Mesendoderm (in vitro differentiated cells): ENCODE measurements around the gene PTGDS.

Experiments used
- DNase-seq: peaks from one replicate; pipeline ENCODE4 v3.0.0; 2013
- H2AK5ac ChIP-seq: 2 replicates; pipeline ENCODE4 v1.6.1; 2013; ENCODE audit warnings: low read length, inconsistent platforms
- H2BK120ac ChIP-seq: 2 replicates; pipeline ENCODE4 v1.6.1; 2013; ENCODE audit warnings: low read depth, mild to moderate bottlenecking, low read length, moderate library complexity, mixed read lengths
- H2BK15ac ChIP-seq: replicated peaks from 2 replicates; pipeline ENCODE4 v1.6.1; 2013; ENCODE audit warnings: low read depth, mild to moderate bottlenecking, moderate library complexity
- H2BK5ac ChIP-seq: 2 replicates; pipeline ENCODE4 v1.6.1; 2013; ENCODE audit warnings: low read length, inconsistent platforms
- H3K18ac ChIP-seq: 2 replicates; pipeline ENCODE4 v1.6.1; 2013; ENCODE audit warnings: mild to moderate bottlenecking, low read length, mixed read lengths
- H3K23ac ChIP-seq: one replicate; pipeline ENCODE4 v1.6.1; 2013; ENCODE audit warnings: low read length
- H3K27ac ChIP-seq: 2 replicates; pipeline ENCODE4 v1.5.1; 2013; ENCODE audit warnings: low read depth, mild to moderate bottlenecking, inconsistent platforms, low read length, moderate library complexity
- H3K27me3 ChIP-seq: 2 replicates; pipeline ENCODE4 v1.6.1; 2013; ENCODE audit warnings: low read length, control low read depth, mild to moderate bottlenecking, inconsistent platforms; ENCODE audit not compliant: insufficient read depth, poor library complexity
- H3K36me3 ChIP-seq: 2 replicates; pipeline ENCODE4 v1.6.1; 2013; ENCODE audit warnings: low read length, inconsistent platforms; ENCODE audit not compliant: control insufficient read depth, insufficient read depth
- H3K4ac ChIP-seq: one replicate; pipeline ENCODE4 v1.6.1; 2013; ENCODE audit warnings: low read depth, mild to moderate bottlenecking, low read length, moderate library complexity
- H3K4me1 ChIP-seq: 2 replicates; pipeline ENCODE4 v1.6.1; 2013; ENCODE audit warnings: low read depth, low read length, inconsistent platforms; ENCODE audit not compliant: control insufficient read depth
- H3K4me2 ChIP-seq: 2 replicates; pipeline ENCODE4 v1.6.1; 2013; ENCODE audit warnings: low read length
- H3K4me3 ChIP-seq: 2 replicates; pipeline ENCODE4 v1.5.1; 2013; ENCODE audit warnings: mild to moderate bottlenecking, low read length
- H3K56ac ChIP-seq: one replicate; pipeline ENCODE4 v1.6.1; 2013; ENCODE audit warnings: low read length
- H3K79me1 ChIP-seq: 2 replicates; pipeline ENCODE4 v1.6.1; 2013; ENCODE audit warnings: low read length, inconsistent platforms
- H3K79me2 ChIP-seq: 2 replicates; pipeline ENCODE4 v1.6.1; 2013; ENCODE audit warnings: mild to moderate bottlenecking, low read length; ENCODE audit not compliant: control insufficient read depth, insufficient read depth
- H3K9ac ChIP-seq: 2 replicates; pipeline ENCODE4 v1.6.1; 2013; ENCODE audit warnings: low read length, inconsistent platforms
- H4K5ac ChIP-seq: one replicate; pipeline ENCODE4 v1.6.1; 2013; ENCODE audit warnings: low read length
- H4K8ac ChIP-seq: one replicate; pipeline ENCODE4 v1.6.1; 2013; ENCODE audit warnings: low read depth, mild to moderate bottlenecking, control low read depth, low read length, moderate library complexity
- WGBS: extraction: QIAGEN DNeasy Blood & Tissue Kit; methylation state at CpG from one replicate; pipeline ENCODE4 v1.1.7; 2013; ENCODE audit warnings: low lambda C conversion rate, missing lambda C conversion rate; ENCODE audit not compliant: insufficient coverage; ENCODE audit errors: extremely low coverage; 5-methylcytosine and 5-hydroxymethylcytosine counted together

The PTGDS gene

DNA sequence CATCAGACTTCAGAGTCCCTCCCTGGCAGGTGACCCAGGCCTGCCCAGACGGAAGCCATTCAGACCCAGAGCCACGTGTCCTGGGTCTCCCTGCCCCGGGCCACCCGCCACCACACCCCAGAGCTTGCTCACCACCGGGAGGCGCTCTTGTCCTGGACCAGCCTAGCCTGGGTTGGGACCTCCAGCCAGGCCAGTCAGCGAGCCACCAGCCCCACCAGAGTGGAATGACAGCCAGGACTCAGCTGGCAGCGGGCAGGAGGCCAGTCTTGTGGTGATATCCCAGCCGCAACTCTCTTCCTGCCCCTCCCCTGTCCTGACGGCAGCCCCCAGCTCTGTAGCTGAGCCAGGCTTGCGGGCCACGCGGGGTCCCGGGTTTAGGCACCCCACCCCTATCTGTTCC, 1.7 kb upstream of the PTGDS start:
- H2BK15ac ChIP-seq = no peak overlapping the region
- no peak overlapping the region for H2BK120ac ChIP-seq
- no peaks in the 10 kb centered on the region for H3K79me2 ChIP-seq
- no CpG with 5 or more reads among the region's 14 CpGs for WGBS
- H4K8ac ChIP-seq = no peak overlapping the region
- H3K23ac ChIP-seq = no peak overlapping the region
- no peaks in the 10 kb centered on the region for H3K79me1 ChIP-seq
- no peak overlapping the region for H3K4me3 ChIP-seq
- H4K5ac ChIP-seq = no peak overlapping the region
- no peak overlapping the region for H3K4me2 ChIP-seq
- H2BK5ac ChIP-seq = no peak overlapping the region
- H3K27ac ChIP-seq = no peak overlapping the region
- H3K4ac ChIP-seq = no peak overlapping the region
- H3K18ac ChIP-seq = no peak overlapping the region
- no peak overlapping the region for H3K9ac ChIP-seq
- no peak overlapping the region for H3K56ac ChIP-seq
- H3K4me1 ChIP-seq = no peaks in the 10 kb centered on the region
- H2AK5ac ChIP-seq = no peak overlapping the region
- peak; percentile 54 for DNase-seq
- no peaks in the 10 kb centered on the region for H3K36me3 ChIP-seq
- no peaks in the 10 kb centered on the region for H3K27me3 ChIP-seq

DNA sequence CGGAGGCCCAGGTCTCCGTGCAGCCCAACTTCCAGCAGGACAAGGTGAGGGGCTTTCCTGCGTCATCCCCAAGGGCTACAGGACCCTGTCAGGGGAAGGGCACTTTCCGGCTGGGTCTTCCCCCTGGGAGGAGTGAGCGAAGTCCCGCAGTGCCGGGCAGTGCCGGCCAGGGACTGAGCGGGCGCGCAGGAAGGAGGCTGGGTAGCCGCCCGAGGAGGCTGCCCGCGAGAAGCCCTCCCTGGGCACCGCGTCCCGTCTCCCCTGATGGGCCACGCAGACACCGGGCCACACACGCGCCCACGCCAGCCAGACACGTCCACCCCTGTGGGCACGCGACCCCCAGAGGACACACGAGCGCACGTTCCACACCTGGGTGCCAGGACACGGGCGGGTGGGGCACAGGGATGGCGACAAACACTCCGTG, 357 bp downstream of the PTGDS start:
- Histone ChIP-seq H4K8ac (no peak overlapping the region), H3K56ac (peak overlapping the region; percentile 84), H2BK15ac (no peak overlapping the region), H3K36me3 (no peaks in the 10 kb centered on the region), H3K79me1 (no peaks in the 10 kb centered on the region), H3K18ac (no peak overlapping the region), H3K27me3 (no peaks in the 10 kb centered on the region), H3K23ac (no peak overlapping the region), H3K4me2 (peak overlapping the region; percentile 84), H3K4me1 (no peaks in the 10 kb centered on the region), H3K4ac (no peak overlapping the region), H3K4me3 (no peak overlapping the region), H3K9ac (peak overlapping the region; percentile 57), H2BK120ac (no peak overlapping the region), H2BK5ac (no peak overlapping the region), H3K79me2 (no peaks in the 10 kb centered on the region), H3K27ac (no peak overlapping the region), H4K5ac (no peak overlapping the region), H2AK5ac (no peak overlapping the region)
- no peak for DNase-seq
- no CpG with 5 or more reads among the region's 33 CpGs for WGBS

DNA sequence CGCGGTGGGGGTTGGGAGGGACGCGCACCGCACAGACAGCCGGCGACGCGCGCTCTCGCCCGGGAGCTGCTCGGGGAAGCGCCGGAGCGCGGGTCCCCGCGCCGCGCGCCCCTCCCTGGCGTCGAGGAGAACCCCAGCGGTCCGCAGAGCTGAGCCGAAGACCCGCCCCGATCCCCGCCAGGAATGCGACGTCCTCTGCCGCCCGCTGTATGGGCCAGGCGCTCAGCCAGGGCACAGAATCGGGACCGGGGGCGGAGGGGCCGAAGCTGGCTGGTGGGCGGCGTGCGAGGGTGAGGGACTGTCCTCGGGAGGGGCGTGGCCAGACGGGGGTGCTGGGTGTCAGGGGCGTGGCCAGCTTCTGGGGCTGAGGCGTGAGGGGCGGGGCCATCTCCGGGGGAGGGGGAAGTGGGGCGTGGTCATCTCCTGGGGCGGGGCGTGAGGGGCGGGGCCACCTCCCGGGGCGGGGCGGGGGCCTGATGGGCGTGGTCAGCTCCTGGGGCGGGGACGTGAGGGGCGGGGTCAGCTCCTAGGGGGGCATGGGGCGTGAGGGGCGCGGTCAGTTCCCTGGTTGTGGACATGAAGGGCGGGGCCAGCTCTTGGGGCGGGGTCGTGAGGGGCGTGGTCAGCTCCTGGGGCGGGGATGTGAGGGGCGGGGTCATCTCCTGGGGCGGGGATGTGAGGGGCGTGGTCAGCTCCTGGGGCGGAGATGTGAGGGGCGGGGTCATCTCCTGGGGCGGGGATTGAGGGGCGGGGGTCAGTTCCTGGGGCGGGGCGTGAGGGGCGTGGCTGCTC, 965 bp downstream of the PTGDS start:
- Histone ChIP-seq H3K4me1 (no peaks in the 10 kb centered on the region), H4K5ac (no peak overlapping the region), H3K4me2 (peak overlapping the region; percentile 84), H3K27me3 (no peaks in the 10 kb centered on the region), H3K18ac (no peak overlapping the region), H2BK5ac (no peak overlapping the region), H3K56ac (peak overlapping the region; percentile 84), H3K27ac (no peak overlapping the region), H3K4ac (no peak overlapping the region), H2AK5ac (no peak overlapping the region), H2BK15ac (no peak overlapping the region), H3K36me3 (no peaks in the 10 kb centered on the region), H4K8ac (no peak overlapping the region), H3K79me2 (no peaks in the 10 kb centered on the region), H3K23ac (no peak overlapping the region), H3K79me1 (no peaks in the 10 kb centered on the region), H3K9ac (peak overlapping the region; percentile 57), H3K4me3 (no peak overlapping the region), H2BK120ac (no peak overlapping the region)
- peak; percentile 77 for DNase-seq
- no CpG with 5 or more reads among the region's 78 CpGs for WGBS

DNA sequence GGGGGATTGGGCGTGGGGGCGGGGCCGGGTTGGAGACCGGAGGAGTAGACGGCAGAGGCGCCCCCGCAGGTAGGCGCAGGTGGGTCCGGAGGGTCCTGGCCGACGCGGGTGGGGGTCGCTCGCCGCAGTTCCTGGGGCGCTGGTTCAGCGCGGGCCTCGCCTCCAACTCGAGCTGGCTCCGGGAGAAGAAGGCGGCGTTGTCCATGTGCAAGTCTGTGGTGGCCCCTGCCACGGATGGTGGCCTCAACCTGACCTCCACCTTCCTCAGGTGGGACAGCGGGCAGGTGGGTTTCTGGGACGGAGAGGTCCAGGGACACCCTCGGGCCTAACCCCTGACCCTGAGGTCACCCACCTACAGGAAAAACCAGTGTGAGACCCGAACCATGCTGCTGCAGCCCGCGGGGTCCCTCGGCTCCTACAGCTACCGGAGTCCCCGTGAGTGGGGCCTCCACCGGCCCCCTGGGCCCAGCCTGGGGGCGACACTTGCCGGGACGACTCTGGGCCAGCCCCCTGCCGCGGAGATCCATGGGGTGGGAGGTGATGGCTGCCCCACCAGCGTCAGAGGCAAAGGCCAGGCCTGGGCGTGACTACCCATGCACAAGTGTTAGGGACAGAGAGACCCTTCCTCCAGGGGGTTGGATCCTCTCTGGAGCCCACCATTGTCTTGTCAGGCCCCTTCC, 1.7 kb downstream of the PTGDS start:
- Histone ChIP-seq H3K4me3 (no peak overlapping the region), H3K4me2 (no peak overlapping the region), H4K8ac (no peak overlapping the region), H3K79me1 (no peaks in the 10 kb centered on the region), H3K56ac (no peak overlapping the region), H3K36me3 (no peaks in the 10 kb centered on the region), H3K27ac (no peak overlapping the region), H2BK15ac (no peak overlapping the region), H3K79me2 (no peaks in the 10 kb centered on the region), H2BK120ac (no peak overlapping the region), H3K27me3 (no peaks in the 10 kb centered on the region), H3K4ac (no peak overlapping the region), H4K5ac (no peak overlapping the region), H3K18ac (no peak overlapping the region), H2BK5ac (no peak overlapping the region), H3K23ac (no peak overlapping the region), H2AK5ac (no peak overlapping the region), H3K4me1 (no peaks in the 10 kb centered on the region), H3K9ac (no peak overlapping the region)
- no CpG with 5 or more reads among the region's 41 CpGs for WGBS
- no peak for DNase-seq

DNA sequence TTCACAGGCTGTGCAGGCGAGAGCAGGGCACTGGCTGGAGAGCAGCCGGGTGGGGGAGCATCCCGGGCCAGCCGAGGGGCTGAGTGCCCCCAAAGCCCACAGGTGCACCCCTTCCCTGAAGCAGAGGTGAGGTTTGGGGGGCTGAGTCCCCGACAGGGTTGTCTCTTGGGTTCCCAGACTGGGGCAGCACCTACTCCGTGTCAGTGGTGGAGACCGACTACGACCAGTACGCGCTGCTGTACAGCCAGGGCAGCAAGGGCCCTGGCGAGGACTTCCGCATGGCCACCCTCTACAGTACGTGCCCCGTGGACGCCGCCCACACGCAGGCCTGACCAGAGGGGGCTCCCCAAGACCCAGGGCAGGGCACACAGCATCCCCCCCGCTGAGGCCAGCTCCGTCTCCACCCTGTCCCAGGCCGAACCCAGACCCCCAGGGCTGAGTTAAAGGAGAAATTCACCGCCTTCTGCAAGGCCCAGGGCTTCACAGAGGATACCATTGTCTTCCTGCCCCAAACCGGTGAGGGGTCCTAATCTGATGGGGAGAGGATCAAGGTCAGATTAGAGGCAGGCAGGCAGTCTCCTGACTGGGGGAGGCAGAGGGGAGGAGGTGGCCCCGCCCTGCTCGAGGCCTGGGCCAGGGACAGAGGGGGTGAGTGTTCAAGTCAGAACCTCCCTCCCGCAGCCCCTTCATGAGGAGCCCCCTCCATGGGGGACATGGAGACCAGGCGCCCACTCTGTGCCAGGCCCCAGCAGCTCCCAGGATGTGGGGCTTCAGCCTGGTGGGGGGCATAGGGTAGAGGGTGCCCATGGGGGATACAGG, 2.7 kb downstream of the PTGDS start:
- H3K4me1 ChIP-seq = no peaks in the 10 kb centered on the region
- H3K79me2 ChIP-seq = no peaks in the 10 kb centered on the region
- H4K8ac ChIP-seq = no peak overlapping the region
- H4K5ac ChIP-seq = no peak overlapping the region
- no peak overlapping the region for H2AK5ac ChIP-seq
- H3K36me3 ChIP-seq = no peaks in the 10 kb centered on the region
- no peak overlapping the region for H3K23ac ChIP-seq
- H3K27ac ChIP-seq = no peak overlapping the region
- no peak overlapping the region for H3K4ac ChIP-seq
- H3K27me3 ChIP-seq = peaks cover 2% of the 10 kb centered on the region
- peak; percentile 46 for DNase-seq
- no peak overlapping the region for H3K4me3 ChIP-seq
- H2BK120ac ChIP-seq = no peak overlapping the region
- no peak overlapping the region for H3K9ac ChIP-seq
- H3K4me2 ChIP-seq = no peak overlapping the region
- H3K18ac ChIP-seq = no peak overlapping the region
- H2BK5ac ChIP-seq = no peak overlapping the region
- no peaks in the 10 kb centered on the region for H3K79me1 ChIP-seq
- WGBS = no CpG with 5 or more reads among the region's 26 CpGs
- H2BK15ac ChIP-seq = no peak overlapping the region
- no peak overlapping the region for H3K56ac ChIP-seq
